KMS-11 (cell line): ENCODE data around the gene LPAR1.

Experiments used
- H2AFZ ChIP-seq: fragments of 200-600 bp; sonication (generic); 2 replicates; pipeline ENCODE4 v1.6.1; 2016; ENCODE audit warnings: antibody characterized with exemption, mixed run types, low read depth
- H3K27ac ChIP-seq: fragments of 200-600 bp; sonication (generic); 2 replicates; pipeline ENCODE4 v1.6.1; 2016; ENCODE audit warnings: mild to moderate bottlenecking, mixed run types
- H3K27me3 ChIP-seq: fragments of 200-600 bp; sonication (generic); 2 replicates; pipeline ENCODE4 v1.6.1; 2017; ENCODE audit warnings: mild to moderate bottlenecking, low read depth, mixed run types, moderate library complexity; ENCODE audit not compliant: insufficient read depth
- H3K36me3 ChIP-seq: fragments of 200-600 bp; sonication (generic); 2 replicates; pipeline ENCODE4 v1.6.1; 2017; ENCODE audit warnings: mild to moderate bottlenecking, mixed run types; ENCODE audit not compliant: insufficient read depth
- H3K4me1 ChIP-seq: fragments of 200-600 bp; sonication (generic); 2 replicates; pipeline ENCODE4 v1.6.1; 2016; ENCODE audit warnings: mild to moderate bottlenecking, low read depth, mixed run types; ENCODE audit not compliant: poor library complexity, severe bottlenecking
- H3K4me2 ChIP-seq: fragments of 200-600 bp; sonication (generic); 2 replicates; pipeline ENCODE4 v1.7.0; 2016; ENCODE audit warnings: mild to moderate bottlenecking, mixed run types
- H3K4me3 ChIP-seq: fragments of 200-600 bp; sonication (generic); IDR thresholded peaks from 2 replicates; pipeline ENCODE4 v1.6.1; 2017; ENCODE audit warnings: low read depth, low read length, mixed read lengths; ENCODE audit not compliant: insufficient read depth
- H3K79me2 ChIP-seq: fragments of 200-600 bp; sonication (generic); 2 replicates; pipeline ENCODE4 v1.6.1; 2016; ENCODE audit warnings: low read depth, mixed run types; ENCODE audit not compliant: insufficient read depth
- H3K9ac ChIP-seq: fragments of 200-600 bp; sonication (generic); 2 replicates; pipeline ENCODE4 v1.6.1; 2016; ENCODE audit warnings: mild to moderate bottlenecking, mixed run types
- H4K20me1 ChIP-seq: fragments of 200-600 bp; sonication (generic); 2 replicates; pipeline ENCODE4 v1.6.1; 2016; ENCODE audit warnings: mild to moderate bottlenecking, mixed run types; ENCODE audit not compliant: insufficient read depth
- CTCF ChIP-seq: fragments of 200-600 bp; sonication (generic); conservative IDR thresholded peaks from 2 replicates; pipeline ENCODE4 v1.6.1; 2017; ENCODE audit warnings: low read depth, mild to moderate bottlenecking, antibody characterized with exemption, low read length, moderate library complexity, mixed read lengths

The LPAR1 gene

DNA sequence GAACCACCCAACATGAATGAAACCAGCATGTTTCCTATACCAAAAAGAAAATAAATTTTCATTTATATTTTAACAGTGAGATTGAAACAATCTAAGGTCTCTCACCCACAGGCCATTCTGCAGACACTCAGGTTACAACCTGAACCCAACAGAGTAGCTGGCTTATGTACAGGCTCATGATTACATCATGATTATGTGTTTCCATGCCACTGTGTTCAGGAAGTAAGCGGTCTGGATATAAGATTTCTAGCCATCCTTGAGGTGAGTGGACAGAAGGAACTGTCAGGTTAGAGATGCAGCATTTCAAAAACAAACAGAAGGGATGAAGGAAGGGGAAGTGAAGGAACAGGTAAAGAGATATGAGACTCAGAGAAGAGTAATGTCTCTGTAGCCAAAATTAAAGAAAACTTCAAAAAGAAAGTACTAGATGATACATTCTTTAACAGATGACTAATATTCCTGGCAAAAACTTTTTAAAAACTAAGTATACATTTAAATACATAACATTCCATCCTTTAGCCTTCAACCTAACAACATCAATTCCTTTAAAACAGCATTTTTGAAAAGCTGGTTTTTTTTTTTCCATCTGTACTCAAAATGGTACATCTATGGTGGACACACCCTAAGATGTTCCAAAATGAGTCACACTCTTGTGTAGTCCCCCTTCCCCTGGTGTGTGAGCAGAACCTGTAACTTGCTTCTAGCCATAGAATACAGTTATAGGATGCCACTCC, 119.8 kb downstream of the LPAR1 start:
- Histone ChIP-seq H3K4me3 (no peak overlapping the region), H3K79me2 (no peaks in the 10 kb centered on the region), H3K36me3 (no peaks in the 10 kb centered on the region), H3K4me2 (no peak overlapping the region), H3K27me3 (no peaks in the 10 kb centered on the region), H4K20me1 (no peaks in the 10 kb centered on the region), H3K4me1 (no peaks in the 10 kb centered on the region), H2AFZ (no peak overlapping the region), H3K9ac (no peak overlapping the region), H3K27ac (no peak overlapping the region)
- TF ChIP-seq CTCF, result no peak

GRCh38 chr9:110916403-110916802, 121.9 kb downstream of the LPAR1 start:
- H3K4me1 ChIP-seq, result no peaks in the 10 kb centered on the region
- no peaks in the 10 kb centered on the region for H3K36me3 ChIP-seq
- H4K20me1 ChIP-seq, result no peaks in the 10 kb centered on the region
- H3K4me2 ChIP-seq, result no peak overlapping the region
- no peaks in the 10 kb centered on the region for H3K79me2 ChIP-seq
- TF ChIP-seq CTCF, result no peak
- no peak overlapping the region for H3K9ac ChIP-seq
- no peak overlapping the region for H3K27ac ChIP-seq
- no peak overlapping the region for H2AFZ ChIP-seq
- H3K4me3 ChIP-seq, result no peak overlapping the region
- no peaks in the 10 kb centered on the region for H3K27me3 ChIP-seq

GRCh38 chr9:110912419-110913291, 125.6 kb downstream of the LPAR1 start:
- Histone ChIP-seq H3K9ac (no peak overlapping the region), H3K27me3 (no peaks in the 10 kb centered on the region), H3K79me2 (no peaks in the 10 kb centered on the region), H3K27ac (no peak overlapping the region), H3K4me1 (no peaks in the 10 kb centered on the region), H3K36me3 (no peaks in the 10 kb centered on the region), H3K4me2 (no peak overlapping the region), H3K4me3 (no peak overlapping the region), H2AFZ (no peak overlapping the region), H4K20me1 (no peaks in the 10 kb centered on the region)
- TF ChIP-seq CTCF, result no peak

DNA sequence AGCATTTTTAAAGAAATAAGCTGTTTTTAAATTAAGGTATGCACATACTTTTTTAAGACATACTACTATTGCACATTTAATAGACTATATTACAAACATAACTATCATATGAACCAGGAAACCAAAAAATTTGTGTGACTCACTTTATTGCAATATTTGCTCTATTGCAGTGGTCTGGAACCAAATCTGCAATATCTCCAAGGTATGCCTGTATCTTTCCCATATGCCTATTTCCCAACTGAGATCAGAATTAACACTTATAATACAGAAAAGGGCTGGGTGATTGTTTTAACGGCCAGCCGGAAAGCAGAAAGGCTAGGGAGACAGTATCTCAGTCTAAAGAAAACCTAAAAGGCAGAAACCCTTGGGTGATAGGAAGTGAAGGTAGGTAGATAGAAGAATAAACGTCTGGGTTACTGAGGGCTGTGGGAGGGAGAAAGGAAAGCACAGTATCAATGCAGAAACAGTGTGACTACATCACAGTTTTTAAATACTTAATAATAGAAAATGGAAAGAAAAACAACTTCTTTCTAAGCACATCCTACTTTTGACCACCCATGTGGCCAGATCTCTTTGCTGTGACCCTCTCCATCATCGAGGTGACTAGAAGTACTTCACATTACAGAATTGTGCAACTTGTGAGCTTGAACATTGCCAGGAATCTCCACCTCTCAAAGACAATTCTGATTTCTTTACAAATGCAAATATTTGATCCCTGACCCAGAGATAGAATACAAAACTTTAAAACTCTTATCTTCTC, 126.4 kb downstream of the LPAR1 start:
- H2AFZ ChIP-seq, result no peak overlapping the region
- H4K20me1 ChIP-seq, result no peaks in the 10 kb centered on the region
- no peaks in the 10 kb centered on the region for H3K27me3 ChIP-seq
- no peak overlapping the region for H3K4me2 ChIP-seq
- no peak overlapping the region for H3K9ac ChIP-seq
- no peaks in the 10 kb centered on the region for H3K4me1 ChIP-seq
- no peak overlapping the region for H3K4me3 ChIP-seq
- TF ChIP-seq CTCF, result no peak
- no peaks in the 10 kb centered on the region for H3K36me3 ChIP-seq
- no peak overlapping the region for H3K27ac ChIP-seq
- H3K79me2 ChIP-seq, result no peaks in the 10 kb centered on the region
